ENCODE data around the gene TOMM40L. TPM values are rescaled to one million over a fixed set of nuclear protein-coding genes. Genes with fewer than 3 reads are reported as not detected.

Gene TOMM40L
- total RNA-seq, 1 donor, result 6.5 TPM

DNA sequence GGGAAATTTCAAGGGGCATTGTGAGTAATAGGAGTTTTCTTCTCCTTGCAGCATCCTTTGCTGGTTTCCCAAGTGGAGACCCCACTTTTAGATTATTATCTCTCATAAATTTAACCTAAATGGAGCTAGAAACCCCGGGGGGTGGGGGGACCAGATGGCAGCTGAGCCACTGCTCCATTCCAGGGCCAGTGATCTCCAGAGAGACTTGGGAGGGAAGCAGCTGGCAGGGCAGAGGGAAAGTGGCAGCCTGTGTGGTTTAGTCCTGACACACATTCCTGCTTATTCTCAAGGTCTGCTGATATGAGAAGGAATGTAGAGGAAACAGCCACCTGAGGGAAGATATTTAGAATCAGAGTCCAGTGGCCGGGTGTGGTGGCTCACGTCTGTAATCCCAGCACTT is 49.0 kb downstream of the TOMM40L start:
- Histone ChIP-seq H3K4me2 (ENCODE audit: insufficient read depth, low read length) (no peak overlapping the region), H3K9me3 (ENCODE audit: low read depth, low read length) (no peaks in the 10 kb centered on the region), H3K4me1 (ENCODE audit: insufficient read depth, low read length) (no peaks in the 10 kb centered on the region), H3K79me2 (ENCODE audit: insufficient read depth, low read length) (no peaks in the 10 kb centered on the region), H3K27ac (ENCODE audit: low read depth, low read length) (no peak overlapping the region), H3K27me3 (ENCODE audit: insufficient read depth, low read length) (peaks cover 21% of the 10 kb centered on the region), H4K20me1 (ENCODE audit: insufficient read depth, low read length) (no peaks in the 10 kb centered on the region), H3K4me3 (ENCODE audit: insufficient read depth, low read length) (no peak overlapping the region), H3K36me3 (ENCODE audit: insufficient read depth, low read length) (no peaks in the 10 kb centered on the region), H2AFZ (ENCODE audit: low read length) (no peak overlapping the region)
- no peak for TF ChIP-seq CTCF (IDR thresholded peaks at IDR 0.05; ENCODE audit: extremely low read depth, low read depth, low read length)
- no peak for DNase-seq (ENCODE audit: insufficient read length, low spot score, missing footprints)

Other genes with a start within 250 kb of the TOMM40L start
- 0.72 and 1.2 TPM in 2 replicates for gene F11R, start 204.9 kb upstream of the TOMM40L start, total RNA-seq
- gene TSTD1, start 187.1 kb upstream of the TOMM40L start, total RNA-seq, result 0.72 and 1.8 TPM in 2 replicates
- 45.7 and 47.4 TPM in 2 replicates for gene USF1, start 180.1 kb upstream of the TOMM40L start, total RNA-seq
- gene ARHGAP30, start 156.2 kb upstream of the TOMM40L start, total RNA-seq, result under 0.01 TPM in 1 of 2 replicates, not detected in the other
- under 0.01 TPM in 2 replicates for gene NECTIN4, start 136.5 kb upstream of the TOMM40L start, total RNA-seq
- gene KLHDC9, start 127.7 kb upstream of the TOMM40L start, total RNA-seq, result 1.4 and 1.5 TPM in 2 replicates
- 17.7 and 27.9 TPM in 2 replicates for gene PFDN2, start 108.0 kb upstream of the TOMM40L start, total RNA-seq
- 23.9 and 28.0 TPM in 2 replicates for gene NIT1, start 108.0 kb upstream of the TOMM40L start, total RNA-seq
- gene DEDD, start 93.4 kb upstream of the TOMM40L start, total RNA-seq, result 36.6 and 41.0 TPM in 2 replicates
- gene UFC1, start 72.1 kb upstream of the TOMM40L start, total RNA-seq, result 87.5 and 95.2 TPM in 2 replicates
- gene USP21, start 66.6 kb upstream of the TOMM40L start, total RNA-seq, result 8.0 and 9.1 TPM in 2 replicates
- gene PPOX, start 59.6 kb upstream of the TOMM40L start, total RNA-seq, result 15.9 and 19.5 TPM in 2 replicates
- gene B4GALT3, start 48.6 kb upstream of the TOMM40L start, total RNA-seq, result 18.5 and 18.9 TPM in 2 replicates
- 1.4 and 3.5 TPM in 2 replicates for gene ADAMTS4, start 27.0 kb upstream of the TOMM40L start, total RNA-seq
- 103 and 130 TPM in 2 replicates for gene NDUFS2, start 23.7 kb upstream of the TOMM40L start, total RNA-seq
- 0.29 and 0.72 TPM in 2 replicates for gene FCER1G, start 10.8 kb upstream of the TOMM40L start, total RNA-seq
- gene APOA2, start 2.4 kb upstream of the TOMM40L start, total RNA-seq, result not detected in 2 replicates
- not detected in 2 replicates for gene NR1I3, start 12.1 kb downstream of the TOMM40L start, total RNA-seq
- not detected in 2 replicates for gene PCP4L1, start 32.7 kb downstream of the TOMM40L start, total RNA-seq
- gene MPZ, start 83.9 kb downstream of the TOMM40L start, total RNA-seq, result 0.88 and 2.2 TPM in 2 replicates
- gene SDHC, start 88.3 kb downstream of the TOMM40L start, total RNA-seq, result 20.3 and 26.5 TPM in 2 replicates
- not detected in 2 replicates for gene CFAP126, start 141.8 kb downstream of the TOMM40L start, total RNA-seq